NOMO-1 treated with dmso at 0.1 percent for 144 hours (cell line): ENCODE results near the gene GNG13.

Experiments used
- DNase-seq: peaks from one replicate; lab custom pipeline; 2025; ENCODE audit not compliant: unreplicated experiment; lab: John Stamatoyannopoulos, UW

The GNG13 gene

DNA sequence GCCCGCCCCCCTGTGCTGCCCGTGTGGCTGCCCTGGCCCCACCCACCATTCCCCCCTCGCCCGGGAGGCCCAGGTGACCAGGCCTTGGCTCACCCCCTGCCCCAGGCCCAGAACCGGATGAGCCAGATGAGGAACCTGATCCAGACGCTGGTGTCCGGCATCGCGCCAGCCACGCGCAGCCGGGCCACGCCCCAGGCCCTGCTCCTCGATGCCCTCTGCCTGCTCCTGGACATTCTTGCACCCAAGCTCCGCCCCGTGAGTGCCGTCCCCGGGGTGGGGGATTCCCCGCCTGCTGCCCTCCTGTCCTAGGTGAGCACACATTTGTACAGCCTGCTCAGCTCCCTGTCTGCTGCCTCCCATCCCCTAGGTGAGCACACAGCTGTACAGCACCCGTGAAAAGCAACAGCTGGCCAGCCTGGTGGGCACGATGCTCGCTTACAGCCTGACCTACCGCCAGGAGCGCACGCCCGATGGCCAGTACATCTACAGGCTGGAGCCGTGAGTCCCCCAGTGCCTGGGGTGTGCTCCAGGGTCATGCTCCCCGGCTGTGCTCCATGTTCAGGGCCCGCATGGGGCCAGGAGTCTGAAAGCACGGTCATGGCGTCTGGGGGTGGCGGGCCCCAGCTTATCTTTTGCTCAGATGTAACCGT lies 4.8 kb downstream of the GNG13 start:
- no peak for DNase-seq

DNA sequence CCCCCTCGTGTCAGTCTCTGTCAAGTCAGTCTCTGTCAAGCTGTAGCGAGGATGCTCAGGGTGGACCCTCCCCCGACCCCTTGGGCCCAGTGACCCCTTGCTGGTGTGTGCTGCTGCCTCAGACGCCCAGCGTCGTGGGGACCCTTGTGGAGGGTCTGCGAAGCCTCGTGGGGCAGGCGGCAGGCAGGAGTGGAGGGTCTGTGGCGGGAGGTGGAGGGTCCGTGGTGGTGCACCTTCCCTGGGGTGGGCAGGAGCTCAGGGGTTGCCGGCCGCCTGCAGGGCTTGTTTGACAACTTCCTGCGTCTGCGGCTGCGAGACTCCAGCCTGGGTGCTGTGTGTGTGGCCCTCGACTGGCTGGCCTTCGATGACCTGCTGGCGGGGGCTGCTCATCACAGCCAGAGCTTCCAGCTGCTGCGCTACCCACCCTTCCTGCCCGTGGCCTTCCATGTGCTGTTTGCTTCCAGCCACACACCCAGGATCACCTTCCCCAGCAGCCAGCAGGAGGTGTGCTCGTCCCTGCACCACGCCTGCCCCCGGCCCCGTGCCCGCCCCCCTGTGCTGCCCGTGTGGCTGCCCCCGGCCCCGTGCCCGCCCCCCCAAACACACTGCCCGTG lies 5.6 kb downstream of the GNG13 start:
- DNase-seq, result no peak

DNA sequence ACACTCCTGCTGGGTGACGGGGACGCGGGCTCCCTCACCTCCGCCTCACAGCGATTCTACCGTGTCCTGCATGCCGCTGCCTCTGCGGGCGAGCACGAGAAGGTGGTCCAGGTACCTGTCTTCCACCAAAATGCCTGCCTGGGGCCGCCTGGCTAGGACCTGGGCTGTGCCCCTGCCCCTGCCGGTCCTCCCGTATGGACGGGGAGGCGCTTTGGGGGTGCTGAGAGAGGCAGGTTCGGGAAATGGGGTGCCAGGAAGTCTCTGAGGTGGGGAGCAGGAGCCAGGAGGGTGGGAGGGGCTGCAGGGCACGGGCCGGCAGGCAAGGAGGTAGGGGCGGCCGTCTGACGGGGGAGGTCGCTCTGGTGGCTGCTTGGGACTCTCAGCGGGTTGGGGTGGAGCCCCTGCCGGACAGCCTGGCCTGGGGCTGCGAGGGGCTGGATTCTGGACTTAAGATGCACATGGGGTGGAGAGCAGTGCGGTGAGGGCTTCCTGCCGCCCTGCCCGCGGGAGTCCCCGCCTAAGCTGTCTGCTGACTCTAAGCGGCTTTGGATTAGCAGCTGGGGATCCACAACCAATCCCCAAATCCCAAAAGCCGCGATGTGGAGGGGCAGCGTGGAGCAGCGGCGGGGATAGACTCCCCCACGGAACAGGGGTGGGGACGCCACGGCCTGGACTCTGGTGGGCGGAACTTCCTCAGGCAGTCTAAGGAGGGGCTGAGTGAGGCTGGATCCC lies 6.3 kb downstream of the GNG13 start:
- DNase-seq, result no peak

DNA sequence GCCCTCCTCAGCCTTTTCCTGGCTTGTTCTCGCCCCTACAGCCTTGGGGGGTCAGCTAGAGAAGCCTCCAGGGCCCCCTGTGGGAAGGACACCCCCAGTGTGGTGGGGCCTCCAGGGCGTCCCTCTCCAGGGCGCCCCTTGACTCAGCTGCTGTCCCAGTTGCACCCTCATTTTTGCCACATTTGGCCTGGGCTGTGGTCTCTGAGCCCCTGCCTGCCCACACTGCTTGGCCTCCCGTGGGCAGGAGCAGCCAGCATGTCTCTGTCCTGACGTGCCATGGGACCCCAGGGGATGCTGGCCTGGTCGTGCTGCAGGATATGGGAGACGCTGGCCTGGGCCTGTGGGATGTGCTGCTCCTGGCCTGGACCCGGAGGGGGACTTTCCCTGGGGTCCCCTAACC lies 7.1 kb downstream of the GNG13 start:
- DNase-seq, result no peak

DNA sequence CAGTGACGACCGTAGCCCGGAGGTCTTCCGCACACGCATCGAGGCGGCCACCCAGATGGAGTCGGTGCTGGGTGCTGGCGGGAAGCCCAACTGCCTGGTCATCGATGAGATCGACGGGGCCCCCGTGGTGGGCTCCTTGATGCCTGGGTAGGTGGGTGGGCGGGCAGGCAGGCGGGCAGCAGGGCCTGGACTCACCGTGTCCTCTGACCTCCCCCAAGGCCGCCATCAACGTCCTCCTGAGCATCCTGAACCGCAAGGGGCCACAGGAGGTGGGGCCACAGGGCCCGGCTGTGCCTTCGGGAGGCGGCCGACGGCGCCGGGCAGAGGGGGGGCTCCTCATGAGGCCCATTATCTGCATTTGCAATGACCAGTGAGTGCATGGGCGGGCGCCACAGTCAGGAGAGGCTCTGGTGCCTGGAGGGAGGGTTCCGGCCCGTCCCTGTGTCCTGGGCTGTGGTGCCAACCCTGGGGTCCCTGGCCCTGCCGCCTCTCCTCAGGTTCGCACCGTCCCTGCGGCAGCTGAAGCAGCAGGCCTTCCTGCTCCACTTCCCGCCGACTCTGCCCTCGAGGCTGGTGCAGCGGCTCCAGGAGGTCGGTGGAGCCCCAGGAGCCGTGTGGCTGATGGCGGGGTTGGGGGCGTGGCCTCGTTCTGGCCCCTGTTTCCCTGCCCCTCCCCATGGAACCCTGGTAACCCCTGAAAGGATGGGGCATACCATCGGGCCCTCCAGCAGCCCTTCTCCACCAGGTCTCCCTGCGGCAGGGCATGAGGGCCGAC lies 8.1 kb downstream of the GNG13 start:
- no peak for DNase-seq

DNA sequence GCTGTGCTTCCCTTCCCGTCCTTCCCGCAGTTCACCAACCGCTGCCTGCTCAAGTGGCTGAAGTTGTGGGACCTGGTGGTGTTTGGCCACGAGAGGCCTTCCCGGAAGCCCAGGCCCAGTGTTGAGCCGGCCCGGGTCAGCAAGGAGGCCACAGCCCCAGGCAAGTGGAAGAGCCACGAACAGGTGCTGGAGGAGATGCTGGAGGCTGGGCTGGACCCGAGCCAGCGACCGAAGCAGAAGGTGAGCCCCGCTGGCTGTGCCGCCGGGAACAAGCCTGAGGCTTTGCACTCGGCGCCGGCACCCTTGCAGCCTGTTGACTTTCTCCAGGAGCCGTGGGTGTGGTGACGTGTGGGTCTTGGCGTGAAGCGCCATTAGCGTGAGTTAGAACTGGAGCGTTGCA lies 9.4 kb downstream of the GNG13 start:
- DNase-seq, result no peak

DNA sequence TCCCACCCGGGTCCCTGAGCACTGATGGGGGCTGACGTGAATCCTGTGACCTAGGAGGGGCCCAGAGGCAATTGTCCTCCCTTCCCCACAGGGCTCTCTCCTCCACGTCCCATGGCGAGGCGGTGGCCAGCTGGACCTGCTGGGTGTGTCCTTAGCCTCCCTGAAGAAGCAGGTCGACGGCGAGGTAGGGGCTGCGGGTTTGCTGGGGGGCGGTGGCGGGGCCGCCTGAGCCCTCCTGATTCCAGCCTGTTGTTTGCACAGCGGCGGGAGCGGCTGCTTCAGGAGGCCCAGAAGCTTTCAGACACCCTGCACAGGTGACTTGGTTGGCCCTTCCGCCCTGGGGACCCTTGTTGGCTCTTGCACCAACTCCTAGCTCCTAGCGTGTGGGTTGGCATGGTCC lies 10.4 kb downstream of the GNG13 start:
- no peak for DNase-seq

DNA sequence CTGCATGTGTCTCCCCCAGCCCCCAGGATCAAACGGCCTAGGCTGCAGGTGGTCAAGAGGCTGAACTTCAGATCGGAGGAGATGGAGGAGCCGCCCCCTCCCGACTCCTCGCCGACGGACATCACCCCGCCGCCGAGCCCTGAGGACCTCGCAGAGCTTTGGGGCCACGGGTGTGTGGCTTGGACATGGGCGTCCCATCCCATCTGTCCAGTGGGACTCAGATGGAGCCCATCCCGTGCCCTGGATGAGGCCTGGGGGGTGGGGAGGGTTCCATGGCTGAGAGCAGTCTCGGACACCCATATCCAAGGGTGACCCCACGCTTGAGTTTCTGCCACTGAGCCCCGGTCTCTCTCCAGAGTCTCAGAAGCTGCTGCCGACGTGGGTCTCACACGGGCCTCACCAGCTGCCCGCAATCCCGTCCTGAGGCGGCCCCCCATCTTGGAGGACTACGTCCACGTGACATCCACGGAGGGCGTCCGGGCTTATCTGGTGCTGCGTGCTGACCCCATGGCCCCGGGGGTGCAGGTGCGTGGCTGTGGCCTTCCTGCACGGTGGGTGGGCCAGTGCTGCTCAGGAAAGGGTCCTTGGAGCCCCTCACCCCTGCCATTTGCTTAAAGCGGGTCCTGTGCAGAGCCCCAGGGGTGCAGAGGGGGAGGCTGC lies 11.2 kb downstream of the GNG13 start:
- no peak for DNase-seq

DNA sequence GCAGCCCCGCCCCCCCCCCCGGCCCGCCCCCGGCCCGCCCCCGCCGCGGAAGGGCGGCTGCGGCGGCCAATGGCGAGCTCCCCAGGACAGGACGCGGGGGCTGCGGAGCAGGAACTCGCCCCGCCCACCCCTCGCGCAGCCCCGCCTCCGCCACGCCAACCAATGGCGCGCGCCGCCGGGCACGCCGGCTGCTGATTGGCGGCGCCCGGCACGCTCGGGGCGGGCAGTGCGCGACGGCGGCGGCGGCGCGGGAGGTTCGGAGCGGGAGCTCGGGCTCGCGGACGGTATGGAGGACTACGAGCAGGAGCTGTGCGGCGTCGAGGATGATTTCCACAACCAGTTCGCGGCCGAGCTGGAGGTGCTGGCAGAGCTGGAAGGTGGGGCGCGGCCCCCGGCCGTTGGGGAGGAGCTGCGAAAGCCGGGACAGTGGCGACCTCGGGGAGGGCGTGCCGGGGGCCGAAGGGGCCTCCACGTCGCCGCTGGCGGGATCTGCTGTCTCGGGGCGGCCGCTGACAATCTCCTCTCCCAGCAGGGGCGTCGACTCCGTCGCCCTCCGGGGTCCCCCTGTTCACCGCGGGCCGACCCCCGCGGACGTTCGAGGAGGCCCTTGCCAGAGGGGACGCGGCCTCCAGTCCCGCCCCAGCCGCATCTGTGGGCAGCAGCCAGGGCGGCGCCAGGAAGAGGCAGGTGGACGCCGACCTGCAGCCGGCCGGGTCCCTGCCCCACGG lies 12.0 kb downstream of the GNG13 start, which contains the start of gene CHTF18:
Gene CHTF18 (plus strand): TSS at position 222 of the 728 bp plus-strand sequence. CDS start 65 bp downstream, at position 287.
- DNase-seq, result peak; percentile 85

DNA sequence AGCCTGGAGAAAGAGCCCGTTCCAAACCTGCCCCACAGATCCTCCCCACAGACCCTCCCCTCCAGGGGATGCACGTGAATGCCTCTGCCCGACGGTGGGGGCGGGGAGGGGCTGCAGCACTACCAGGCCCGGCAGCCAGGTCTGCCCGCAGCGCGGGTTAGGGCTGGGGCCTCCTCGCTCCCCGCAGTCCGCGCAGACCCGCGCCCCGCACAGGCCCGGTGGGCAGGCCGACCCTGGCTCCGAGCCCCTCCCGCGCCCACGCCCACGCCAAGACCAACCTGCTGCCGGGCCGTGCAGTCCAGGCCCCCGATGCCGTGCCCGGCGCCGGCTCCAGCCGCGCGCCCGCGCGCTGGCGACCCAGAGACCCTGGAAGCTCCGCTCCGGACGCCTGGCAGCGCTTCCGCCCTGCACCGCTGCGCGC lies 12.5 kb downstream of the GNG13 start, which contains the start of gene RPUSD1:
Gene RPUSD1 (minus strand): TSS at position 404 of the 421 bp plus-strand sequence. CDS start 644 bp downstream, outside the sequence.
- no peak for DNase-seq

DNA sequence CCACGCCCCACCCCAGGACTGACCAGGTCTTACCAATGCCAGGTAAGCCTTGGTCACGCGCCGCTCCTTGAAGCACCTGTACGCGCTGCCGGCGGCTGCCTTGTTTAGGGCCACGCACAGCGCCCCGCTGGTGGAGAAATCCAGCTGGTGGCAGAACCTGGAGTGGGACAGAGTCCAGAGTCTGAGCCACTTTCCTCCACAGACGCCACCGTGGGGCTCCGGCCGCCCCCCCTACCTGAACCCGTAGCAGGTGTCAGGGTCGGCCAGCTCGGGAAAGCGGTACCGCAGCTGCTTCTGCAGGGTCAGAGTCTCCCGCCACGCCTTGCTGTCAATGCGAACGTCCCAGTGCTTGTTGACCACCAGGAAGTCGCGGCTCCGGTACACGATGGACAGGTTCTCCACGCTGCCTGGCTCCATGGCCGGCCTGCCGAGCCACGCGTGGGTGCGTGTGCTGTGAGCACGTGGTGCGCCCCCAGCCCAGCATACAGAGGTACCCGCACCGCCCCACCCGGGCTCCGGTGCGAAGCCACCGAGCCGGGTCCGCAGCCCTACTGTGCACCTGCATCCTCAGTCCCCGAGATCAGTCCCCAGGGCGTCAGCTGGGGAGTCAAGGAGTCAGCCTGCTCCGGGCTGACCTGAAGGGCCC lies 13.1 kb downstream of the GNG13 start:
- no peak for DNase-seq

DNA sequence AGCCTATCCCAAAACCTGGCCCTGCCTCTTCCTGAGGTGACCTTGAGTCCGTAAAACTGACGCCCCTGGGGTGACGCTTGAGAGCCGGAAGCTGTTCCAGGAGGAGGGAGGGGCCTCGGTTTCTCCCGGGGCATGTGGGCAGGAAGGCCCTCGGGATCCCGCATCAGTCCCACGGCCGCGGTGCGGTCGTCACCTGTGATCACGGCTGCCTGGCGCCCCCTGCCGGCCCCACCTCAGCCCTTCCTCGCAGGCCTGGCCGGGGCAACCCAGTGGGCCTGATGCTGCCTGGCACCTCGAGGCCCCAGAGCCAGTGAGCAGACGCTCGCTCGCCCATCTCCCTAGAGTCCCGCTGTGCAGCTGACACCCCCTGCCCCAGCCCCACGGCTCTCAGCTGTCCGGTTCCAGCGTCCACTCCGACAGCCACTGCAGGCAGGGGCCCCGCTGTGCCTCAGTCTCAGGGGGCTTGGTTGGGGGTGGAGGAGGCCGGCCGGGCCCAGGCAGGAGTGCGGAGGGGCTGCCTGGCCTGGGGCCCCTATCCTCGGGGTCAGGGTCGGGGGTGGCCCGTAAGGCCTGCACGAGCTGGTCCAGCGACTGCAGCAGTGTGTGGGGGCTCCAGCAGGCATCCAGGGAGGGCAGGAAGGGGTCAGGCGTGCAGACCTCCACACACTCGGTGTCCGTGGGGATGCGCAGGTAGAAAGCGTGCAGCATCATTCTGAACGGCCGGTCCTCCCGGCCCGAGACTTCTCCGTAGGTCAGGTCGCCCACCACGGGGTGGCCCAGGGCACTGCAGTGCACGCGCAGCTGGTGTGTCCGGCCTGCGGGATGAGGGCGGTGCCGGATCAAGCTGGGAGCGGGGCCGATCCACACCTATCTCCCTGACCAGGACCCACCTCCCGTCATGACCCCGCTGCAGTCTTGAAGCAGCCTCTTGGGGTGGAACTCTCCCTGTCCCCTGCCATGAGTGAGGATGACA lies 14.7 kb downstream of the GNG13 start:
- peak; percentile 21 for DNase-seq

DNA sequence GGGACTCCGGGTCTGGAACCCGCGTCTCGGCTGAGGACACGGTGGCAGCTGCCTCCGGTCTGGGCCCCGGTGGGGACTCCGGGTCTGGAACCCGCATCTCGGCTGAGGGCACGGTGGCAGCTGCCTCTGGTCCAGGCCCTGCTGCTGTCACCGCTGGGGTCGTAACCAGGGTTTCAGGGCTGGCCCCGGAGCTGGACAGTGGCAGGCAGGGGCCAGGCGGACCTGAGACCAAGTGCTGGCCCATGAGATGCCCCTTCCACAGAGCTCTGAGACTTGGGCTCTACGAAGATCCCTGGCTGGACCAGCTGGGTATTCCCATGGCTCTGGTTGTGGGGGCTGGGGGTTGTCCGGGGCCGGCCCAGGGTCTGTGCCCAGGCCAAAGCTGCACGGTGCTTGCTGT lies 16.1 kb downstream of the GNG13 start:
- DNase-seq, result no peak

DNA sequence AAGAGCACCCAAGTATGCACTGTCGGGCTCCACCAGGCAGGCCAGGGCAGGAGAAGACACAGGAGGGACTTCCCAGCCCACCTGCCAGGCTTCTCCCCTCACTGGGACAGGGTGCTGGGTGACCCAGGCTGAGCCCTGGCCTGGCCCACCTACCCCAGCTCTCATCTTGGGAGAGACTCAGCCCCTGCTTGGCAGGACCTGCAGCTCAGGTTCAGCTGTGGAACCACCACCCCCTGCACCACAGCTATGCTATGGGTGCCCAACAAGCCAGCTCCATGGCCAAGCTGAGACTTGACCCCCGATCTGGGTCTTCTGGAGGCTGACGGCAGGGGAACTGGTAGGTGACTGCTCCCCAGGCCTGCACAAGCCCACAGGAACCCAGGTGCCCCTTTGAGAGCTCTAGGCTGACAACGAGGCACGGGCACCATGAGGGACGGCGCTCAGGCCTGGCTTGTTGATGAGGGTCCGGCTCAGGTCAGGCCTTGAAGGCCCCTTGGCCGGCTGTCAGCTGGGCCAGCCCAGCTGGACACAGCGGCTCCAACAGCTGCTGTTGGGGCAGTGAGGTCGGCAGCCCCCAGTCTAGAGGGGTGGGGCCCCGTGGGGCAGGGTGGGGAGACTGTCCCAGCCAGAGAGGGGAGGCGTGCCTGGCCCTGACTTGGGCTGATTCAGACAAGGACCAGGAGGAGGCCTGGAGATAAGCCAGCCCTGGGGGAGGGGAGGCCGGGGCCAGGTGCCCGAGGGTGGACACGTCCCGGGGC lies 17.0 kb downstream of the GNG13 start:
- DNase-seq, result no peak

DNA sequence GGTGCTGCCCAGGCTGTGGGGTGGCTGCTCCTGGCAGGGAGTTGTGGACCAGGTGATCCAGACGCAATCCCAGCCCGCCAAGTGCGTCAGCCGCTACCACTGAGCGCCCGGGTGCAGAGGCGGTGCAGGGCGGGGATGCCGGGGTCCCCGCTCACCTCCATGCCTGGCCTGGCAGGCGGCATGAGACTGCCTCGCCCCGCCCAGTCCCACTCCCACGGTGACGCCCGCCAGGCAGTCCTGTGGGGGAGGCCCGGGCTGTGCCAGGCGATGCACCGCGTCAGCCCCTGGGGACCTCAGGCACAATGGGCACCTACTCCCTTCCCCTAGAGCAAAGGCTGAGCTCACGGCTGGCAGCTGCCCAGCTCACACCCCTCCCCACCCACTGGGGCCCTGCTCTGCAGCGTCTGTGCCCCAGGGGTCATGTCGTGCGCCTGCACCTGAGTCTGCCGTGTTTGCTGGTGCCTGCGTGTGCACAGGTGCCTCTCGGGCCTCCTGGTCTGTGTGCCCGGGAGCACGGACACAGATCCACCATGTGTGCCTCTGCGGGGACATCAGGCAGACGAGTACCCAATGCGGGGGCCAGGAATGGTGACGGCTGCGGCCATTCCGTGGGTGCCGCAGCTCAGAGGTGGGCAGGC lies 17.6 kb downstream of the GNG13 start:
- DNase-seq, result no peak

DNA sequence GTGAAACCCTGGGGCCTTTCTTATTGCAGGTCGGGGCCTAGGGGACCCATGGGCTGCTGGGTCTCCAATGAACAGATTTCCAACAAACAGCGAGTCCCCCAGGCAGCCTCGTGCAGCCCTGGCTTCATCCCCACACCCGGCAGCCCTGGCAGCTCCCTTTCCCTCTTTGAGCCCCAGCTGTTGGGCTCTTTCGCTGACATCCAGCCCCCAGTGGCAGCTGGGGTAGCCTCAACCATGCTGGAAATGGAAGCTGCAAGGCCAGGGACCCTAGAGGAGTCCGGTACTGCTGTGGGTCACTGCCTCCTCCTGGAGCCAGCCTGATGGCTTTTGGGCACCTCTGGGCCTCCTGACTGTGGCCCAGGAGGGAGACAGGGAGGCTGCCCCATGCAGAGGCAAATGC lies 18.3 kb downstream of the GNG13 start:
- DNase-seq, result no peak

DNA sequence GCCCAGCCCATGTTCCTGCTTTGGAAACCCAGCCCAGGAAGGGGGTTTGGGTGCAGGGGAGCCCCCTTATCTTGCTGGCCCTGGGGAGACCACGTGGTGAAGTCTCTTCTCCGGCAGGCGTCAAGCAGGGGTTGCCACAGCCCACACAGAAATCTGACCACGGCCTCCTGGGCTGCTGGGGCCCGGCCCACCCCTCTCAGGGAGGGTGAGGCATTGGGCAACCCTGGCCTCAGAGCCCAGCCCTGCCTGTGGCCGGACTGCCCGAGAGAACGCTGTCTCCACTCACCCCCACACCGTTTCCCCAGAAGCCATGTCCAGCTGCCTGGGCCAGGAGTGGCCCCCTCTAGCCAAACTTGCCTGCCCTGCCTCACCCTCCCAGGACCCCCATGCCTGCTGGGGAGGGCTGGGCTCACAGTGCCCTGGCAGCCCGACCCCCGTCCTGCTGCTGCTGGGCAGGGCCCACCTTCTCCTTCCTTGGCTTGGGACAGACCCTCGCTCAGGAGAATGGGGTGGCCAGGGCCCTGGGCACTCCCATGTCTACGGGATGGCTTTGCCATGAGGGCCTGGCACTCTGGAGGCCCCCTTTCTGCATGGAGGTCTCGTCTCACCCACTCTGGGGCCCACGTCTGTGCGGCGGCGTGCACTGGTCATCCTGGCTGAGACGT lies 19.1 kb downstream of the GNG13 start:
- no peak for DNase-seq
